HG03103 (cell line): ENCODE results near the gene CPOX.
"Not testable (repeated sequence)": the region's sequence is repeated elsewhere in the genome, so short reads cannot be mapped to it uniquely, and the experiment has no call there.

ENCODE experiments used
- ATAC-seq: cut with Tn5 transposase; IDR thresholded peaks from one replicate; pipeline ENCODE4 v1.9.1; 2021; ENCODE audit warnings: low read depth; ENCODE audit not compliant: unreplicated experiment

CPOX gene

GRCh38 chr3:98565237-98565643 is 28.2 kb downstream of the CPOX start:
- ATAC-seq, result no peak

GRCh38 chr3:98564282-98565005 is 29.0 kb downstream of the CPOX start:
- ATAC-seq, result no peak

GRCh38 chr3:98563661-98564281 is 29.6 kb downstream of the CPOX start:
- ATAC-seq, result peak; percentile 45

GRCh38 chr3:98561727-98562521 is 31.5 kb downstream of the CPOX start:
- no peak for ATAC-seq

GRCh38 chr3:98560911-98561310 is 32.5 kb downstream of the CPOX start:
- ATAC-seq, result no peak

GRCh38 chr3:98559769-98560168 is 33.6 kb downstream of the CPOX start:
- not testable (repeated sequence) for ATAC-seq

GRCh38 chr3:98558100-98558827 is 35.1 kb downstream of the CPOX start:
- ATAC-seq, result no peak

GRCh38 chr3:98557324-98558010 is 35.9 kb downstream of the CPOX start:
- no peak for ATAC-seq

- ATAC-seq, result peak; percentile 75
Observed at GRCh38 chr3:98556164-98557130, 37.0 kb downstream of the CPOX start.

GRCh38 chr3:98555025-98555379 is 38.4 kb downstream of the CPOX start:
- no peak for ATAC-seq

GRCh38 chr3:98554580-98554979 is 38.8 kb downstream of the CPOX start:
- ATAC-seq, result no peak

GRCh38 chr3:98553753-98554152 is 39.7 kb downstream of the CPOX start:
- no peak for ATAC-seq

- ATAC-seq, result no peak
Observed at GRCh38 chr3:98553021-98553563, 40.3 kb downstream of the CPOX start.

GRCh38 chr3:98552232-98553020 is 41.0 kb downstream of the CPOX start:
- ATAC-seq, result no peak

GRCh38 chr3:98551754-98552153 is 41.7 kb downstream of the CPOX start:
- ATAC-seq, result no peak

GRCh38 chr3:98551236-98551635 is 42.2 kb downstream of the CPOX start:
- no peak for ATAC-seq

- no peak for ATAC-seq
Observed at GRCh38 chr3:98550833-98551232, 42.6 kb downstream of the CPOX start.

GRCh38 chr3:98548544-98548943 is 44.9 kb downstream of the CPOX start:
- ATAC-seq, result no peak
